ENCODE measurements around the gene LPAR1. TPM values are rescaled to one million over a fixed set of nuclear protein-coding genes. Genes with fewer than 3 reads are reported as not detected.

LPAR1 gene
- total RNA-seq, 2 donors from 2014 or later, result 5.0 to 5.9 TPM

DNA sequence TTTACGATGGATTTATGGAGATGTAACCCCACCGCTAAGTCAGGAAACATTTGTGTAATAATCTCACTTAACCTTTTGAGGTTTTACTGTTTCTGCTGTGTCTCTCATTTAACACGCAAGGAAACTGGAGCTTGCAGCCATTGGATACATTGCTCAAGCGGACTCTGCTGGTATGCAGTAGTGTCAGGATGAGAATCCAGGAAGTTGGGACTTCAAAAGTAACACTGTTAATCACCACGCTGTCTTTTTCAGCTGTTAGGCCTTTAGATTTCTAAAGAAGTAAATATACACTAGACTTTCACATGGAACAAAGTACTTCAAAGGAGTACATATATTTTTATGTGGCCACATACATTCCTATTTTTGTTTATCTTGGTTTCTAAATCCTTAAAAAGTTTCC lies 114.7 kb downstream of the LPAR1 start:
- no peaks in the 10 kb centered on the region for H3K36me3 ChIP-seq (ENCODE audit: control insufficient read depth, insufficient read depth, low read length)
- H3K27me3 Mint-ChIP-seq (ENCODE audit: insufficient read depth), result no peaks in the 10 kb centered on the region
- no peak overlapping the region for H3K9ac ChIP-seq (ENCODE audit: extremely low read depth, low read length, poor library complexity, severe bottlenecking)
- TF ChIP-seq, protein P1, sequence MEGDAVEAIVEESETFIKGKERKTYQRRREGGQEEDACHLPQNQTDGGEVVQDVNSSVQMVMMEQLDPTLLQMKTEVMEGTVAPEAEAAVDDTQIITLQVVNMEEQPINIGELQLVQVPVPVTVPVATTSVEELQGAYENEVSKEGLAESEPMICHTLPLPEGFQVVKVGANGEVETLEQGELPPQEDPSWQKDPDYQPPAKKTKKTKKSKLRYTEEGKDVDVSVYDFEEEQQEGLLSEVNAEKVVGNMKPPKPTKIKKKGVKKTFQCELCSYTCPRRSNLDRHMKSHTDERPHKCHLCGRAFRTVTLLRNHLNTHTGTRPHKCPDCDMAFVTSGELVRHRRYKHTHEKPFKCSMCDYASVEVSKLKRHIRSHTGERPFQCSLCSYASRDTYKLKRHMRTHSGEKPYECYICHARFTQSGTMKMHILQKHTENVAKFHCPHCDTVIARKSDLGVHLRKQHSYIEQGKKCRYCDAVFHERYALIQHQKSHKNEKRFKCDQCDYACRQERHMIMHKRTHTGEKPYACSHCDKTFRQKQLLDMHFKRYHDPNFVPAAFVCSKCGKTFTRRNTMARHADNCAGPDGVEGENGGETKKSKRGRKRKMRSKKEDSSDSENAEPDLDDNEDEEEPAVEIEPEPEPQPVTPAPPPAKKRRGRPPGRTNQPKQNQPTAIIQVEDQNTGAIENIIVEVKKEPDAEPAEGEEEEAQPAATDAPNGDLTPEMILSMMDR (conservative IDR thresholded peaks at IDR 0.05), result no peak
- H3K9me3 ChIP-seq (ENCODE audit: control insufficient read depth, low read length), result no peaks in the 10 kb centered on the region
- no peak overlapping the region for H3K4me3 Mint-ChIP-seq
- no peak overlapping the region for H3K27ac ChIP-seq (ENCODE audit: low read depth, low read length)
- no peaks in the 10 kb centered on the region for H3K4me1 ChIP-seq (ENCODE audit: control insufficient read depth, insufficient read depth, low read length)
- no peak overlapping the region for H3K4me3 ChIP-seq (ENCODE audit: low read length)
- H3K36me3 Mint-ChIP-seq (ENCODE audit: low read depth), result no peaks in the 10 kb centered on the region
- 95 to 100% methylated on average over 3 to 5 of the region's 5 CpGs for WGBS, 2 experiments (ENCODE audit: insufficient coverage in 1 of 2, insufficient read length in 1 of 2)
- no peaks in the 10 kb centered on the region for H3K4me1 Mint-ChIP-seq
- no peaks in the 10 kb centered on the region for H3K9me3 Mint-ChIP-seq
- no peak for DNase-seq
- H3K27ac Mint-ChIP-seq, result no peak overlapping the region
- no peaks in the 10 kb centered on the region for H3K27me3 ChIP-seq (ENCODE audit: control insufficient read depth, insufficient read depth, low read length, poor library complexity, severe bottlenecking)

DNA sequence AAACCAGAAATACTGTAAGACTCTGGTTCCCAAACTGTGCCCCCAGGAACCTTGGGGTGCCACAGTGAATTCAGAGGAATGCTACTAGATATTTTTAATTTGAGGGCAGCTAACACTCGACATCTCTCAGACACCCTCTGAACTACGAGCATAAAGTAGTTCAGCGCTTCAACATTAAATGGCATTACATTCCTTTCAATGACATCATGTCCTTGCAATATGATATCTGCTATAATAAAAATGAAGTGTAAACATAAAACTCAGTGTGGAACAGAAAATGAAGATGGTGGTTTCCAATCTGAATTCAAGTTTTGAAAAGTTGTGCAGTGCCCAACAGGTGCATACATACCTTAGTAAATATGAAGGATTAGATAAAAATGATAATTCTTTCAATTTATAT lies 116.1 kb downstream of the LPAR1 start:
- Histone ChIP-seq H3K9me3 (ENCODE audit: control insufficient read depth, low read length) (no peaks in the 10 kb centered on the region), H3K36me3 (ENCODE audit: control insufficient read depth, insufficient read depth, low read length) (no peaks in the 10 kb centered on the region), H3K4me1 (ENCODE audit: control insufficient read depth, insufficient read depth, low read length) (no peaks in the 10 kb centered on the region), H3K4me3 (ENCODE audit: low read length) (no peak overlapping the region), H3K27ac (ENCODE audit: low read depth, low read length) (no peak overlapping the region), H3K9ac (ENCODE audit: extremely low read depth, low read length, poor library complexity, severe bottlenecking) (no peak overlapping the region), H3K27me3 (ENCODE audit: control insufficient read depth, insufficient read depth, low read length, poor library complexity, severe bottlenecking) (no peaks in the 10 kb centered on the region)
- TF ChIP-seq, protein P1 (conservative IDR thresholded peaks at IDR 0.05), result no peak
- WGBS, 2 experiments (ENCODE audit: insufficient coverage in 1 of 2, insufficient read length in 1 of 2), result 84% methylated on average over 3 of the region's 3 CpGs; no CpG with 5 or more reads in 1 of the 2 experiments
- H3K27ac Mint-ChIP-seq, result no peak overlapping the region
- no peak overlapping the region for H3K4me3 Mint-ChIP-seq
- no peaks in the 10 kb centered on the region for H3K27me3 Mint-ChIP-seq (ENCODE audit: insufficient read depth)
- H3K9me3 Mint-ChIP-seq, result no peaks in the 10 kb centered on the region
- H3K36me3 Mint-ChIP-seq (ENCODE audit: low read depth), result no peaks in the 10 kb centered on the region
- no peak for DNase-seq
- no peaks in the 10 kb centered on the region for H3K4me1 Mint-ChIP-seq

DNA sequence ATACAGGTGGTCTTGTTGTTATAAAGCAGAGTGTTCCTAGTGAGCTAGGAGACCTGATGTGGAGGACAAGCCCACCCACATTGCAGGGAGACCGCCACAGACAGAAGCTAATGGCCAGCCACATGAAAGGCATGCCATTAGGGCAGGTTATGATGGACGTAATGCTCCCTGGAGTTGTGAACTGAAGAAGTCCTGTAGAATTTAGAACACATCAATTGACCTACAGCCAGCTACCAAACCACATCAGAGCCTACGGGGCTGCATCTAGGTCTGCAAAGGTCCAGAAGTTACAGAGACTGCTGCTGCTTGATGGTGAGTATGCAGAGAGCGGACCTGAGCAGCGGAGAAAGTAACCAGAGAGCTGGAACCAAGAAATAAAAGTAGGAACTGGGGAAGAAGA lies 116.6 kb downstream of the LPAR1 start:
- Histone ChIP-seq H3K4me1 (ENCODE audit: control insufficient read depth, insufficient read depth, low read length) (no peaks in the 10 kb centered on the region), H3K36me3 (ENCODE audit: control insufficient read depth, insufficient read depth, low read length) (no peaks in the 10 kb centered on the region), H3K9ac (ENCODE audit: extremely low read depth, low read length, poor library complexity, severe bottlenecking) (no peak overlapping the region), H3K27me3 (ENCODE audit: control insufficient read depth, insufficient read depth, low read length, poor library complexity, severe bottlenecking) (no peaks in the 10 kb centered on the region), H3K9me3 (ENCODE audit: control insufficient read depth, low read length) (no peaks in the 10 kb centered on the region), H3K27ac (ENCODE audit: low read depth, low read length) (no peak overlapping the region), H3K4me3 (ENCODE audit: low read length) (no peak overlapping the region)
- H3K4me3 Mint-ChIP-seq, result no peak overlapping the region
- DNase-seq, result no peak
- TF ChIP-seq, protein P1 (conservative IDR thresholded peaks at IDR 0.05), result no peak
- H3K27ac Mint-ChIP-seq, result no peak overlapping the region
- H3K9me3 Mint-ChIP-seq, result no peaks in the 10 kb centered on the region
- no peaks in the 10 kb centered on the region for H3K4me1 Mint-ChIP-seq
- H3K36me3 Mint-ChIP-seq (ENCODE audit: low read depth), result no peaks in the 10 kb centered on the region
- no peaks in the 10 kb centered on the region for H3K27me3 Mint-ChIP-seq (ENCODE audit: insufficient read depth)
- WGBS, 2 experiments (ENCODE audit: insufficient coverage in 1 of 2, insufficient read length in 1 of 2), result 93 to 96% methylated on average over 3 to 5 of the region's 5 CpGs

Data from endodermal cell (in vitro differentiated cells).